OCI-LY7 (cell line): ENCODE measurements around the gene UBA7. TPM values are rescaled to one million over a fixed set of nuclear protein-coding genes. Genes with fewer than 3 reads are reported as not detected.
A peak's percentile ranks its signal among the peaks of the same experiment; 100 is the strongest.

ENCODE experiments used
- BruUV-seq: library from RNA; stranded (reverse); fragments of 400-500 nt; replicated peaks from 2 replicates; lab custom pipeline; 2021; lab: Mats Ljungman, UMichigan
- CTCF ChIA-PET: fragments of 300-600 bp; sonication (Branson Sonifier 250); formaldehyde crosslinking; loops from one replicate; lab custom pipeline; 2022; ENCODE audit warnings: antibody characterized with exemption; ENCODE audit not compliant: unreplicated experiment; lab: Charles Lee
- POLR2A ChIA-PET: fragments of 300-600 bp; sonication (Branson Sonifier 250); formaldehyde crosslinking; loops from one replicate; lab custom pipeline; 2022; ENCODE audit warnings: antibody characterized with exemption; lab: Charles Lee
- DNase-seq: peaks from one replicate; pipeline ENCODE4 v3.0.0-alpha.2; 2015; ENCODE audit warnings: low spot score
- H2AFZ ChIP-seq: fragments of 200-600 bp; sonication (generic), shearing (Covaris generic); 2 replicates; pipeline ENCODE4 v1.6.1; 2014; ENCODE audit warnings: mild to moderate bottlenecking, antibody characterized with exemption, low read length, moderate library complexity
- H3K27ac ChIP-seq: fragments of 200-600 bp; sonication (generic); 2 replicates; pipeline ENCODE4 v1.5.1; 2014; ENCODE audit warnings: mixed run types, low read depth, mild to moderate bottlenecking, moderate library complexity, low read length, inconsistent platforms; ENCODE audit not compliant: poor library complexity, severe bottlenecking
- H3K36me3 ChIP-seq: fragments of 200-600 bp; sonication (generic); 2 replicates; pipeline ENCODE4 v1.6.1; 2014; ENCODE audit warnings: mild to moderate bottlenecking, antibody characterized with exemption, low read length, moderate library complexity, mixed read lengths; ENCODE audit not compliant: insufficient read depth
- H3K4me1 ChIP-seq: fragments of 200-600 bp; sonication (generic); 2 replicates; pipeline ENCODE4 v1.5.1; 2014; ENCODE audit warnings: mild to moderate bottlenecking, low read length; ENCODE audit not compliant: insufficient read depth, poor library complexity, severe bottlenecking
- H3K4me2 ChIP-seq: fragments of 200-600 bp; sonication (generic); 2 replicates; pipeline ENCODE4 v1.6.1; 2014; ENCODE audit warnings: mild to moderate bottlenecking, low read length
- H3K4me3 ChIP-seq: fragments of 200-600 bp; sonication (generic); 2 replicates; pipeline ENCODE4 v1.5.1; 2014; ENCODE audit warnings: mild to moderate bottlenecking, low read depth, low read length; ENCODE audit not compliant: poor library complexity, severe bottlenecking
- H3K79me2 ChIP-seq: fragments of 200-600 bp; sonication (generic); 2 replicates; pipeline ENCODE4 v1.6.1; 2016; ENCODE audit warnings: low read depth, mild to moderate bottlenecking, low read length, moderate library complexity, mixed read lengths; ENCODE audit not compliant: insufficient read depth
- H3K9me2 ChIP-seq: fragments of 200-600 bp; sonication (generic); 2 replicates; pipeline ENCODE4 v1.6.1; 2016; ENCODE audit warnings: mild to moderate bottlenecking, low read length, mixed read lengths; ENCODE audit not compliant: insufficient read depth
- H3K9me3 ChIP-seq: fragments of 200-600 bp; sonication (generic); 2 replicates; pipeline ENCODE4 v1.6.1; 2014; ENCODE audit warnings: mild to moderate bottlenecking, mixed run types, low read length, mixed read lengths
- H4K20me1 ChIP-seq: fragments of 200-600 bp; sonication (generic); 2 replicates; pipeline ENCODE4 v1.6.1; 2014; ENCODE audit warnings: mild to moderate bottlenecking, antibody characterized with exemption, low read length, moderate library complexity, mixed read lengths; ENCODE audit not compliant: insufficient read depth
- CTCF ChIP-seq: fragments of 200-600 bp; sonication (generic); conservative IDR thresholded peaks from 2 replicates; pipeline ENCODE4 v1.5.1; 2014; ENCODE audit warnings: mild to moderate bottlenecking, antibody characterized with exemption, low read length, moderate library complexity, mixed read lengths
- EZH2phosphoT487 ChIP-seq: fragments of 200-600 bp; sonication (generic); IDR thresholded peaks from 2 replicates; pipeline ENCODE4 v1.6.1; 2018; ENCODE audit warnings: low read depth, borderline replicate concordance, mild to moderate bottlenecking, mixed run types, antibody characterized with exemption, low read length, moderate library complexity, mixed read lengths
- intact Hi-C: fragments of 100-400 bp; cut with micrococcal nuclease; formaldehyde crosslinking; loops from one replicate; pipeline ENCODE4 v1.10.0; 2022; ENCODE audit not compliant: unreplicated experiment
- total RNA-seq, 2 experiments: library from RNA; depleted of rRNA in 1 of 2; stranded (reverse); fragments of >200 nt in 1 of 2; shearing (Covaris generic) in 1 of 2; gene quantifications; 2 replicates each; pipeline ENCODE4 v1.2.3, GENCODE V29; 2014 to 2022

Gene UBA7
- total RNA-seq, 2 experiments from 2014 or later: 14.2 to 18.1 TPM

GRCh38 chr3:49807431-49808114 is 6.2 kb downstream of the UBA7 start:
- Histone ChIP-seq H3K4me2 (peak overlapping the region; percentile 96), H3K4me1 (peaks cover 56% of the 10 kb centered on the region), H3K9me2 (no peaks in the 10 kb centered on the region), H3K9me3 (no peaks in the 10 kb centered on the region), H3K79me2 (no peaks in the 10 kb centered on the region; the same call in 1 of the 2 replicates), H2AFZ (no peak overlapping the region; the same call in 1 of the 2 replicates), H3K36me3 (no peaks in the 10 kb centered on the region), H3K4me3 (peak overlapping the region; percentile 82), H4K20me1 (no peaks in the 10 kb centered on the region), H3K27ac (peak overlapping the region; percentile 96)
- DNase-seq: peak; percentile 66
- ChIA-PET POLR2A (interaction anchor here (0.5 to 1.3 kb wide), 2 partner anchors 17 to 20 kb away, joined by 3 read pairs; no protein-coding TSS in a partner anchor), CTCF (interaction anchor here (0.7 kb wide), 1 partner anchor 318 kb away, joined by 3 read pairs; no protein-coding TSS in a partner anchor)
- no peak for TF ChIP-seq CTCF
- no peak for TF ChIP-seq EZH2phosphoT487
- BruUV-seq: no TSS peak
- intact Hi-C loops: loop anchor here (10.0 kb wide), 1 partner anchor 417 kb away; no protein-coding TSS in a partner anchor

GRCh38 chr3:49806850-49807249 is 6.9 kb downstream of the UBA7 start:
- H3K4me3 ChIP-seq: peak overlapping the region; percentile 82
- H3K4me1 ChIP-seq: peaks cover 59% of the 10 kb centered on the region
- no peaks in the 10 kb centered on the region for H3K9me2 ChIP-seq
- H3K4me2 ChIP-seq: peak overlapping the region; percentile 96
- POLR2A ChIA-PET: interaction anchor here (1.3 to 2.1 kb wide), 2 partner anchors 19 to 95 kb away, joined by 3 to 7 read pairs; no protein-coding TSS in a partner anchor
- intact Hi-C loops: loop anchor here (10.0 kb wide), 1 partner anchor 418 kb away; no protein-coding TSS in a partner anchor
- no peaks in the 10 kb centered on the region for H3K9me3 ChIP-seq
- peak overlapping the region; percentile 96 for H3K27ac ChIP-seq
- no peaks in the 10 kb centered on the region for H3K36me3 ChIP-seq
- CTCF ChIA-PET: interaction anchor here (0.5 to 4.5 kb wide), 3 partner anchors 19 to 59 kb away, joined by 3 to 29 read pairs (median 5); no protein-coding TSS in a partner anchor
- no peak for DNase-seq
- H2AFZ ChIP-seq: no peak overlapping the region; the same call in 1 of the 2 replicates
- no peaks in the 10 kb centered on the region; the same call in 1 of the 2 replicates for H3K79me2 ChIP-seq
- no TSS peak for BruUV-seq
- H4K20me1 ChIP-seq: no peaks in the 10 kb centered on the region
- no peak for TF ChIP-seq CTCF
- TF ChIP-seq EZH2phosphoT487: no peak
